K562 (cell line): ENCODE measurements around the gene PGAP3. TPM values are rescaled to one million over a fixed set of nuclear protein-coding genes. Genes with fewer than 3 reads are reported as not detected.
A peak's percentile ranks its signal among the peaks of the same experiment; 100 is the strongest.

Experiments
- CHD1 ChIP-seq: fragments of 200-600 bp; sonication (generic); IDR thresholded peaks from one replicate; pipeline ENCODE4 v1.6.1; 2012; ENCODE audit warnings: mild to moderate bottlenecking, moderate library complexity, low read length, inconsistent platforms
- EGR1 ChIP-seq: fragments of 450-650 bp; conservative IDR thresholded peaks from 2 replicates; pipeline ENCODE4 v1.6.1; 2017; ENCODE audit warnings: mild to moderate bottlenecking
- GABPB1 ChIP-seq: sonication (generic); formaldehyde crosslinking; IDR thresholded peaks from 2 replicates; pipeline ENCODE4 v1.8.0; 2022; ENCODE audit warnings: mild to moderate bottlenecking, missing genetic modification reagents
- HMG20B ChIP-seq: fragments of 250-450 bp; sonication (Bioruptor Pico); IDR thresholded peaks from 2 replicates; pipeline ENCODE4 v1.5.0; 2021; ENCODE audit warnings: mild to moderate bottlenecking
- HMGN3 ChIP-seq: IDR thresholded peaks from 2 replicates; pipeline ENCODE4 v1.6.1; 2011; ENCODE audit warnings: borderline replicate concordance, low read depth, mild to moderate bottlenecking, mixed read lengths, low read length; ENCODE audit not compliant: insufficient read length; ENCODE audit errors: extremely low read depth
- JUND ChIP-seq, 2 experiments: IDR thresholded peaks; 2 replicates in 1 of 2; 3 replicates in 1 of 2; pipeline ENCODE4 v1.6.1; 2011; ENCODE audit warnings: borderline replicate concordance in 2 of 2, low read depth in 2 of 2, low read length in 2 of 2, improper control_type of control experiment in 1 of 2, missing biosample characterization in 1 of 2, missing genetic modification characterization in 1 of 2, missing genetic modification reagents in 1 of 2
- NRF1 ChIP-seq, 2 experiments: fragments of 450-650 bp; IDR thresholded peaks in 1 of 2; conservative IDR thresholded peaks in 1 of 2; 2 replicates each; pipeline ENCODE4 v1.6.1; 2014; ENCODE audit warnings: mild to moderate bottlenecking in 2 of 2
- RB1 ChIP-seq: fragments of 450-650 bp; IDR thresholded peaks from 2 replicates; pipeline ENCODE4 v1.6.1; 2017; ENCODE audit warnings: low read depth, mild to moderate bottlenecking
- TGIF2 ChIP-seq: sonication (generic); formaldehyde crosslinking; IDR thresholded peaks from 2 replicates; pipeline ENCODE4 v1.8.1; 2022; ENCODE audit warnings: mild to moderate bottlenecking, missing genetic modification reagents, moderate library complexity
- ZNF12 ChIP-seq: sonication (generic); formaldehyde crosslinking; IDR thresholded peaks from 2 replicates; pipeline ENCODE4 v1.4.0; 2020; ENCODE audit warnings: mild to moderate bottlenecking, missing genetic modification reagents
- polyA plus RNA-seq, 8 experiments: library from polyadenylated mRNA; depleted of rRNA in 4 of 8; stranded (reverse) in 5 of 8; unstranded in 3 of 8; fragments of >200 nt; fragmentation: Nextera tagmentation in 2 of 8; fragmentation: Illumina TruSeq in 1 of 8; extraction: Ambion mirVana in 2 of 8; extraction: Trizol in 1 of 8; gene quantifications; 2 replicates each; pipeline versions ENCODE4 v1.2.1 to v1.2.3, GENCODE V29; 2011 to 2014; ENCODE audit warnings: inconsistent platforms in 1 of 8, missing spikeins in 1 of 8
- total RNA-seq, 7 experiments: library from RNA; depleted of rRNA in 6 of 7; stranded (reverse); fragments of >200 nt in 6 of 7; fragmentation: Illumina TruSeq in 2 of 7; extraction: Trizol in 2 of 7; gene quantifications; 2 replicates each; pipeline versions ENCODE4 v1.2.1 to v1.2.3, GENCODE V29; 2011 to 2021; ENCODE audit warnings: low replicate concordance in 1 of 7
- TF ChIP-seq, protein P1 (sequence below): fragments of 250-450 bp; sonication (Bioruptor Pico); IDR thresholded peaks from 2 replicates; pipeline ENCODE4 v1.4.0; 2020; ENCODE audit warnings: borderline replicate concordance

PGAP3 gene
- total and polyA plus RNA-seq, 9 of the 15 experiments (the other 6 are each of a cell fraction or from before 2014, with no cell fraction given): 0.38 to 9.4 (median 4.5) TPM

DNA sequence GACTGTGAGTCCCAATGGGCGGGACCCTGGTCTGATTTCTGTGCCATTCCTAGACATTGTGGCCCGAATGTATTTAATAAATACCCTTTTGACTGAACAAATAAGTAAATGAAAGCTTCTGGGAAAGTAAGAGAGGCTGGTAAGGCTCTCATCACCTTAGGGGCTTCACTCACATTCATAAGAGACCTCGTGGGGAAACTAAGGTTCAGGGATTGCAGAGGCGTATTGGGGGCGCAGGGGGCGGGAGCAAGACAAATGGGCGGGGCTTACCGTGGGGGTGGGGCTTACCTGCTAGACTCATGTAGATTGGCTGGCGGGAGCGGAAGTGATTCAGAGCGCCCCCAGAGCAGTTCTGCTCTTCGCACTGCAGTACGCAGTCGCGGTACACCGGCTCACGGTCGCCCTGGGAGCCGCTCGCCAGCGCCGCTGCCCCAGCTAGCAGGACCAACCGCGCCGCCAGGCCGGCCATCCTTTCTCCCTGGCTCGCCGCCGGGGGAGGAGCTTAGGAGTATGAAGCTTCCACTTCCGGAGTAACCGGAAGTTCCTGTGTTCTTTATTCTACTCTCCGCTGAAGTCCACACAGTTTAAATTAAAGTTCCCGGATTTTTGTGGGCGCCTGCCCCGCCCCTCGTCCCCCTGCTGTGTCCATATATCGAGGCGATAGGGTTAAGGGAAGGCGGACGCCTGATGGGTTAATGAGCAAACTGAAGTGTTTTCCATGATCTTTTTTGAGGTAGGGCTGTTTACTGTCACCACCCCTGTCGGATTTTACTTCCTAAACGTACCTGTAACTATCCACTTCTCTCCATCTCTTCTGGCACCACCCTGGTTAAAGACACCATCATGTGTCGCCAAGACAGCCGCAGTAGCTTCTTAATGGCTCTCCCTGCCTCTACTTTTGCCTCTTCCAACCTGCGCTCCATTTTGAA is at the start of gene PGAP3 (continued):
- TF ChIP-seq ZNF12 (CRISPR knock-in tag) (no peak), RB1 (0 out of 2 replicates have a peak, but pooled peaks have one; percentile 66), GABPB1 (CRISPR knock-in tag) (peak; percentile 90), TGIF2 (CRISPR knock-in tag) (no peak), HMG20B (CRISPR knock-in tag) (no peak), JUND (IDR thresholded peaks at IDR 0.05; ENCODE audit: borderline replicate concordance, low read depth, low read length) (peak; percentile 10; the same call in 1 of the 2 replicates), JUND (tag; IDR thresholded peaks at IDR 0.05; ENCODE audit: borderline replicate concordance, low read depth, low read length) (no peak), EGR1 (peak; percentile 57), CHD1 (no peak), NRF1 (conservative IDR thresholded peaks at IDR 0.05 in 1 of 2, IDR thresholded peaks at IDR 0.05 in 1 of 2) (peak; percentile 85 to 88), HMGN3 (peak; percentile 69)
- TF ChIP-seq, protein P1, sequence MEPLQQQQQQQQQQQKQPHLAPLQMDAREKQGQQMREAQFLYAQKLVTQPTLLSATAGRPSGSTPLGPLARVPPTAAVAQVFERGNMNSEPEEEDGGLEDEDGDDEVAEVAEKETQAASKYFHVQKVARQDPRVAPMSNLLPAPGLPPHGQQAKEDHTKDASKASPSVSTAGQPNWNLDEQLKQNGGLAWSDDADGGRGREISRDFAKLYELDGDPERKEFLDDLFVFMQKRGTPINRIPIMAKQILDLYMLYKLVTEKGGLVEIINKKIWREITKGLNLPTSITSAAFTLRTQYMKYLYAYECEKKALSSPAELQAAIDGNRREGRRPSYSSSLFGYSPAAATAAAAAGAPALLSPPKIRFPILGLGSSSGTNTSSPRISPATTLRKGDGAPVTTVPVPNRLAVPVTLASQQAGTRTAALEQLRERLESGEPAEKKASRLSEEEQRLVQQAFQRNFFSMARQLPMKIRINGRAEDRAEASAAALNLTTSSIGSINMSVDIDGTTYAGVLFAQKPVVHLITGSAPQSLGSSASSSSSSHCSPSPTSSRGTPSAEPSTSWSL (CRISPR knock-in tag): no peak
